GM12865 (cell line): ENCODE results near the gene CD300LD.
"Not testable (repeated sequence)": the region's sequence is repeated elsewhere in the genome, so short reads cannot be mapped to it uniquely, and the experiment has no call there.

Experiments
- DNase-seq: peaks from one replicate; pipeline ENCODE4 v3.0.0; 2010; ENCODE audit warnings: low read depth
- H3K4me3 ChIP-seq: 2 replicates; pipeline ENCODE4 v1.5.1; 2011; ENCODE audit warnings: mild to moderate bottlenecking, low read depth, low read length, control low read depth
- TF ChIP-seq, protein P1 (sequence below): IDR thresholded peaks from 2 replicates; pipeline ENCODE4 v1.5.1; 2011; ENCODE audit warnings: low read length, control low read depth, low read depth, inconsistent platforms; ENCODE audit not compliant: insufficient read depth; ENCODE audit errors: missing control alignments

CD300LD gene

DNA sequence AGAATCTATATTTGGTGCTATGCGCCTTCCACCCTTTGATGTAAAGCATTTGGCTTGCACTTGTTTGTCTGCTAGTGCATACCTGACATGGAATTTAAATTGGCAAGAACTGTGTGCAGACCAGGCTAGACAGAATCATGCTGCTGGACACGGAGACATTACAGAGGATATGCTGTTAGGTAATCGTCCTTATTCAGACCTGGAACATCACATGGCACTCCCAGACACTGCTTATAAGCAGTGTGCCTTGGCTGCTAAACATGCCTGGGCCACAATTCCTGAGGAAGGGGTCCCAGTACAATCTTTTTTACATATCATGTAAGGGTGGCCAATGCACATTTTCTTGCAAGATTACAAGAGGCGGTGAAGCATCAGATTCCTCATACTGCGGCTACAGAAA is 6.4 kb downstream of the CD300LD start:
- H3K4me3 ChIP-seq: no peak overlapping the region
- DNase-seq: no peak
- TF ChIP-seq, protein P1, sequence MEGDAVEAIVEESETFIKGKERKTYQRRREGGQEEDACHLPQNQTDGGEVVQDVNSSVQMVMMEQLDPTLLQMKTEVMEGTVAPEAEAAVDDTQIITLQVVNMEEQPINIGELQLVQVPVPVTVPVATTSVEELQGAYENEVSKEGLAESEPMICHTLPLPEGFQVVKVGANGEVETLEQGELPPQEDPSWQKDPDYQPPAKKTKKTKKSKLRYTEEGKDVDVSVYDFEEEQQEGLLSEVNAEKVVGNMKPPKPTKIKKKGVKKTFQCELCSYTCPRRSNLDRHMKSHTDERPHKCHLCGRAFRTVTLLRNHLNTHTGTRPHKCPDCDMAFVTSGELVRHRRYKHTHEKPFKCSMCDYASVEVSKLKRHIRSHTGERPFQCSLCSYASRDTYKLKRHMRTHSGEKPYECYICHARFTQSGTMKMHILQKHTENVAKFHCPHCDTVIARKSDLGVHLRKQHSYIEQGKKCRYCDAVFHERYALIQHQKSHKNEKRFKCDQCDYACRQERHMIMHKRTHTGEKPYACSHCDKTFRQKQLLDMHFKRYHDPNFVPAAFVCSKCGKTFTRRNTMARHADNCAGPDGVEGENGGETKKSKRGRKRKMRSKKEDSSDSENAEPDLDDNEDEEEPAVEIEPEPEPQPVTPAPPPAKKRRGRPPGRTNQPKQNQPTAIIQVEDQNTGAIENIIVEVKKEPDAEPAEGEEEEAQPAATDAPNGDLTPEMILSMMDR: no peak

DNA sequence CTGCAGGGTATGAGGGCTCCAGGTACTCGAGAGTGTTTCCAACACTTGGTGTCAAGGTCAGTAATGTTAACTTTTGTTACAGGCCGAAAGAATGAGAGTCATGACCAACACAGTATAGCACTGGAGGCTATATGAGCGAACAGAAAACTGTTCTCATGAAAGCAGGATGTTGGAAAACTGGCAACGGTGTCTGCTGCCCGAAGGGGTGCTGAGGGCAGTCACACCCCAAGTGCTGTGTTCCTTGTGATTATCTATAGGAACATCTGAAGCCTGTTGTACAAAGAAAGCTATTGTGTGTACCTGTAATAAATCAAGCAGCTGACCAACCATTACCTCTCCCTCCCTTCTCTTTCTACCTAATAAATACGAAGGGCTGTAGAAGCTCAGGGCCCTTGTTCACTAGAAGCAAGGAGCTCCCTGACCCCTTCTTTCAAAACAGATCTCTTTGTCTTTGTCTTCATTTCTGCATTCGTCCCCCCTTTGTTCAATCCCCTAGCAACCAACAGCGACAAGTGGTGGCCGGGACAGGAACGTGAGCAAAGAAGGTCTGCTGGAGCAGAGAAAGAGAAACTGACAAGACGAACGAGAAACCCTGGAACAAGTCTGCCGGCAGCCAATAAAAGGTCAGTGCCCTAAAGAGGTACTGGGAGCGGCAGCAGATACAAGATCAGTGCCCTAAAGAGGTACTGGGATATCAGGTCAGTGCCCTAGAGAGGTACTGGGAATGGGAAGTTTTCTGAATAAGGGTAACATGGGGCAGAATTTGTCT is 7.6 kb downstream of the CD300LD start:
- H3K4me3 ChIP-seq: no peak overlapping the region
- TF ChIP-seq, protein P1: no peak
- DNase-seq: no peak

DNA sequence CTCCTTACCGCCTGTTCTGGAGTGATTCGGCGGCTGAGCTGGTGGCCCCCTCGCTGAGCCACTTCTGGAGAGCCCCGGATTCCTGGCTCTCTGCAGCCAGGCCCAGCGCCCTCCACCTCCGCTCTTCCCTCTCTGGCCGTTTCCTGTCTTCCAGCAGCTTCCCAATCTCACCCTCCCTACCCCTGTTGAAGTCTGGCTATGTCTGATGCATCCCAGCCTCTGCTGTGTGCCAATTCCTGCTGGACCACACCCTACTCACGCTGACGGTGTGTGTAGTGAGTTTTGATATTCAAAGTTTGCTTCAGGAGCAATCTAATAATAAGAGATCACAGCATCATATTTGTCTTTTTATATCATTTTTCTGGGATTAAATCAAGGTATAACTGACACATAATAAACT is 9.4 kb downstream of the CD300LD start:
- TF ChIP-seq, protein P1: no peak
- no peak overlapping the region for H3K4me3 ChIP-seq
- no peak for DNase-seq

DNA sequence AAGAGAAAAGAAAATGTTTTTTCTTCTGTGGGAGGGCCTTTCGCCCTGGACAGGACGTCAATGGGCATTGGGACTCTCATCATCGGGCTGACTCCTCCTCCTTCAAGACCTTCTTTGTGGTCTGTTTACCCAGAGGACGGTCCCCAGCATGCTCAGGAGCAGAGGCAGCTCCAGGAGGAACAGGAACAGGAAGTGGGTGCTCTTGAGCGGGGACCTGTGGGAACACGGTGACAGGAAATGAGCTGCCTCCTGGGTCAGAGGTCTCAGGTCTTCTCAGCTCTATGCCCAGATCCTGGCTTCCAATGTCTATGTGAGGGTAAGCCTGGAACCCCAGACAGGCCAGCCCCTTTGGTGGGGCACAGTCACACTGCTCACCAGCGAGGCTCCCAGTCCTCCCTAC is 12.2 kb downstream of the CD300LD start:
- TF ChIP-seq, protein P1: no peak
- no peak for DNase-seq
- no peak overlapping the region for H3K4me3 ChIP-seq

DNA sequence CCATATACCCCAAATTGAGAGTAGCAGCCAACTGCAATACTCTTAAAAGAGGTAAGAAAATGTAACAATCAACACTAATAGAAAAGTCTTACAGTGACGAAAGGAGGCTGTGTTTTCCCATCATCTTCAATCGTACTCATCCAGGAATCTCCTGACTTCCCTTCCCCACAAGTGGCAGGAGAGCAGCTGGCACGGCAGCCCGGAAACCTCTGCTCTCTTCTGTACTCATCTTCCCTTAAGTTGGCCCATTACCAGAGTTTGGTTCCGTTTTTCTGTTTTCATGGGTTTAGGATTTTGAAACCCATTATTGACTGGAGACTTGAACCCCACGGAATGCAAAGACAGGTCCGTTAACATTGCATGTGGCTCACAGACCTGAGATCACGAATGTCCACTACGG is 13.1 kb downstream of the CD300LD start:
- no peak overlapping the region for H3K4me3 ChIP-seq
- DNase-seq: no peak
- TF ChIP-seq, protein P1: no peak

DNA sequence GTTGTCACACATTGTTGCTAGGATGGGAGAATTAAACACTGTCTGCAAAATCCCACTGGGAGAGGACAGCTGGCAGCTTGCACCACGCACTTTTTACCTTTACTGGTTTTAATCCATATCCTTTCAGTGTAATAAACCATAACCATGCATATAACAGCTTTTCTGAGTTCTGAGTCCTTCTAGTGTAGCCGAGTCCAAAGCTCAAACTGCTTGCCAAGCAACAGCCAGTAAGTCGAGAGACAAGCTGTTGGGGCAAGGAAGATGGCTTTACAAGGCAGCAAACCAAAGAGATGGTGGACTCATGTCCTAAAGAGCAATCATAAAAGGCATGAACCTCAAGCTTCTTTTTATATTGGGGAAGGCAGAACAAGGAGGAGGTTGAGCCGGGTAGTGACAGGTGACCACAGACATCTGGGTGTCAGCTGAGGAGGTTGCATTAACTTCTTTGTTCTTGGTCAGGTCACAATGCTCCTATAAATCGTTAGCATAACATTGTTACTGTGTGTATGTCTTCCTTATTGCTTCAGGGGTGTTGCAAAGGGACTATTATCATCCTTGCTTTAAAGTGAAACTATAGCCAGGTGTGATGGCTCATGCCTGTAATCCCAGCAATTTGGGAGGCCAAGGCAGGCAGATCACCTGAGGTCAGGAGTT is 17.5 kb downstream of the CD300LD start:
- H3K4me3 ChIP-seq: no peak overlapping the region
- TF ChIP-seq, protein P1: no peak
- no peak for DNase-seq

DNA sequence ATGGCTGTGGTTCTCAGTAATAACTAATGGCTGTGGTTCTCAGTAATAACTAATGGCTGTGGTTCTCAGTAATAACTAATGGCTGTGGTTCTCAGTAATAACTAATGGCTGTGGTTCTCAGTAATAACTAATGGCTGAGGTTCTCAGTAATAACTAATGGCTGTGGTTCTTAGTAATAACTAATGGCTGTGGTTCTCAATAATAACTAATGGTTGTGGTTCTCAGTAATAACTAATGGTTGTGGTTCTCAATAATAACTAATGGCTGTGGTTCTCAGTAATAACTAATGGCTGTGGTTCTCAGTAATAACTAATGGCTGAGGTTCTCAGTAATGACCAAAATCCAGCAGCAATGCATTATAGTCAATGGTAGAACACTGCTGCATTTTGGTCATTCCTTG is 18.4 kb downstream of the CD300LD start:
- DNase-seq, H3K4me3 ChIP-seq: not testable (repeated sequence)
